ENCODE measurements around the gene ETV3L. TPM values are rescaled to one million over a fixed set of nuclear protein-coding genes. Genes with fewer than 3 reads are reported as not detected.
A peak's percentile ranks its signal among the peaks of the same experiment; 100 is the strongest.

Gene ETV3L
- not detected in 2 replicates for total RNA-seq (2014; rRNA removed; shearing (Covaris generic))
- polyA plus RNA-seq (2015; cell fraction: cytosol; rRNA removed) = not detected in 2 replicates
- not detected in 2 replicates for polyA plus RNA-seq (2015; cell fraction: nucleus; rRNA removed)

GRCh38 chr1:157099633-157100009, at the start of gene ETV3L:
TSS of gene ETV3L (minus strand) at chr1:157099808. CDS start at chr1:157099523, 285 bp downstream.
- no peak for DNase-seq (ENCODE audit: low read depth)

- peak; percentile 26 for DNase-seq (ENCODE audit: low read depth)
Measured at GRCh38 chr1:157147906-157148700, 48.5 kb upstream of the ETV3L start.

GRCh38 chr1:157147037-157147436, 47.4 kb upstream of the ETV3L start:
- DNase-seq (ENCODE audit: low read depth) = no peak

GRCh38 chr1:157146244-157146643, 46.6 kb upstream of the ETV3L start:
- no peak for DNase-seq (ENCODE audit: low read depth)

GRCh38 chr1:157145076-157145475, 45.5 kb upstream of the ETV3L start:
- peak; percentile 52 for DNase-seq (ENCODE audit: low read depth)

GRCh38 chr1:157144509-157144908, 44.9 kb upstream of the ETV3L start:
- no peak for DNase-seq (ENCODE audit: low read depth)

GRCh38 chr1:157142765-157143423, 43.3 kb upstream of the ETV3L start:
- no peak for DNase-seq (ENCODE audit: low read depth)

GRCh38 chr1:157142201-157142600, 42.6 kb upstream of the ETV3L start:
- no peak for DNase-seq (ENCODE audit: low read depth)

GRCh38 chr1:157141212-157141855, 41.7 kb upstream of the ETV3L start:
- no peak for DNase-seq (ENCODE audit: low read depth)

GRCh38 chr1:157140063-157140588, 40.5 kb upstream of the ETV3L start:
- no peak for DNase-seq (ENCODE audit: low read depth)

GRCh38 chr1:157139052-157139715, 39.6 kb upstream of the ETV3L start:
- DNase-seq (ENCODE audit: low read depth) = no peak

GRCh38 chr1:157138220-157139051, 38.8 kb upstream of the ETV3L start, which contains the start of gene ETV3:
TSS of gene ETV3 (minus strand) at chr1:157138395. CDS start at chr1:157136352, 2,043 bp downstream.
- DNase-seq (ENCODE audit: low read depth) = peak; percentile 98

GRCh38 chr1:157137408-157138219, 38.0 kb upstream of the ETV3L start:
- DNase-seq (ENCODE audit: low read depth) = peak; percentile 33

- peak; percentile 24 for DNase-seq (ENCODE audit: low read depth)
Measured at GRCh38 chr1:157137046-157137407, 37.4 kb upstream of the ETV3L start.

- DNase-seq (ENCODE audit: low read depth) = no peak
Measured at GRCh38 chr1:157136133-157136532, 36.5 kb upstream of the ETV3L start.

- no peak for DNase-seq (ENCODE audit: low read depth)
Measured at GRCh38 chr1:157135646-157136045, 36.0 kb upstream of the ETV3L start.

- DNase-seq (ENCODE audit: low read depth) = no peak
Measured at GRCh38 chr1:157135070-157135469, 35.5 kb upstream of the ETV3L start.

GRCh38 chr1:157134442-157134841, 34.8 kb upstream of the ETV3L start:
- DNase-seq (ENCODE audit: low read depth) = no peak

GRCh38 chr1:157133426-157133825, 33.8 kb upstream of the ETV3L start:
- no peak for DNase-seq (ENCODE audit: low read depth)

All from HT1080 (cell line).